Heart right ventricle (tissue), 16 donors: ENCODE data around the gene ACP3. TPM values are rescaled to one million over a fixed set of nuclear protein-coding genes. Genes with fewer than 3 reads are reported as not detected.

Experiments
- ATAC-seq, 8 donors: fragments of 200-7000 bp; cut with Tn5 transposase; one replicate each; pipeline ENCODE4 v1.9.1; 2020; ENCODE audit warnings: mild to moderate bottlenecking in 8 of 8, moderate library complexity in 8 of 8, moderate number of reproducible peaks in 1 of 8
- DNase-seq, 2 donors: peaks; one replicate each; pipeline ENCODE4 v3.0.0-alpha.2; 2020
- H3K27ac ChIP-seq, 10 donors: fragments of 200-600 bp; sonication (generic) in 2 of 10; one replicate each; pipeline versions ENCODE4 v1.5.0 to v1.8.0; 2020 to 2022; ENCODE audit warnings: mild to moderate bottlenecking in 3 of 10
- H3K27me3 ChIP-seq, 7 donors: fragments of 200-600 bp; one replicate each; pipeline ENCODE4 v1.8.0; 2021 to 2022; ENCODE audit warnings: mild to moderate bottlenecking in 2 of 7
- H3K36me3 ChIP-seq, 9 donors: fragments of 200-600 bp; sonication (generic) in 1 of 9; one replicate each; pipeline versions ENCODE4 v1.5.0 to v1.8.0; 2020 to 2022; ENCODE audit warnings: mild to moderate bottlenecking in 2 of 9
- H3K4me1 ChIP-seq, 9 donors: fragments of 200-600 bp; sonication (generic) in 1 of 9; one replicate each; pipeline versions ENCODE4 v1.5.0 to v1.8.0; 2020 to 2022; ENCODE audit warnings: mild to moderate bottlenecking in 4 of 9
- H3K4me3 ChIP-seq, 10 donors: fragments of 200-600 bp; sonication (generic) in 2 of 10; one replicate each; pipeline versions ENCODE4 v1.5.0 to v1.8.0; 2020 to 2022; ENCODE audit warnings: mild to moderate bottlenecking in 7 of 10, moderate library complexity in 2 of 10
- H3K9me3 ChIP-seq, 11 donors: fragments of 200-600 bp in 10 of 11; sonication (generic) in 2 of 11; one replicate each; pipeline versions ENCODE4 v1.5.0 to v1.8.0; 2013 to 2022; ENCODE audit warnings: mild to moderate bottlenecking in 2 of 11, control low read depth in 1 of 11, moderate library complexity in 1 of 11
- WGBS, 2 donors: extraction: QIAGEN DNeasy Blood & Tissue Kit; methylation state at CpG; one replicate each; pipeline ENCODE4 v1.1.7; 2013; ENCODE audit warnings: inconsistent platforms in 1 of 2; 5-methylcytosine and 5-hydroxymethylcytosine counted together
- intact Hi-C, 10 donors: fragments of 100-400 bp; cut with DNase I; formaldehyde crosslinking; loops; one replicate each; pipeline versions ENCODE4 v1.11.1 to v1.14.2; 2022
- polyA plus RNA-seq, 2 donors: library from polyadenylated mRNA; stranded (reverse); fragments of 200-250 nt; gene quantifications; one replicate each; pipeline ENCODE4 v1.2.3, GENCODE V29; 2013
- total RNA-seq, 10 donors: library from RNA; stranded (reverse); fragmentation: NEBNext Ultra II Directional in 3 of 10; extraction: Animal tissue kit (Norgen Biotek cat#: 25700) in 3 of 10; gene quantifications; one replicate each; pipeline versions ENCODE4 v1.2.1 to v1.2.4, GENCODE V29; 2021 to 2023
- TF ChIP-seq, protein P1 (sequence below), 9 donors: fragments of 200-600 bp; sonication (generic) in 2 of 9; IDR thresholded peaks; one replicate each; pipeline versions ENCODE4 v1.5.0 to v1.8.0; 2021 to 2022; ENCODE audit warnings: antibody characterized with exemption in 9 of 9, mild to moderate bottlenecking in 5 of 9, moderate library complexity in 1 of 9
- donor health status: Arrhythmogenic right ventricular cardiomyopathy.
- donor health status: ischemic (EF 13 %, LVEDD 7.1; RV severe dilation, severe dysfunction).
- donor health status: healthy with polysubstance abuse.
- donor health status: DM: no; HTN: yes; CAD: no.
- donor health status: DM: no; HTN: no; CAD: no.
- donor health status: ischemic (EF 25% LVEDD 6.9; RV normal size, moderate dysfunction).
- donor health status: ischemic (EF 25% LVEDD 5.7; RV mildly dilated, moderate dysfunction).
- donor health status: healthy.
- donor health status: DM: yes; HTN: yes; CAD: no.
- donor health status: Ischemic cardiomyopathy.
- donor health status: ischemic (EF 35%, LVEDD 5.7; RV mildly dilated, moderate dysfunction).
- donor health status: nonischemic (EF 11% LVEDD 7.7; RV severe dilation, severe dysfunction).
- donor health status: DM: yes; HTN: yes; CAD: no.
- donor health status: PGD.
- donor health status: ischemic (EF 29% LVEDD 5.4; RV normal size, mild dysfunction).
- donor health status: nonischemic (EF 23%, LVEDD 6.1; RV moderate dilation, normal function).

ACP3 gene
- total and polyA plus RNA-seq, 12 donors, result 0.09 to 3.3 (median 0.73) TPM; not detected in 2

GRCh38 chr3:132284781-132285619 is 32.2 kb upstream of the ACP3 start:
- no peaks in the 10 kb centered on the region for H3K36me3 ChIP-seq
- DNase-seq, result peak in 1 of 2 donors; percentile 16
- TF ChIP-seq, protein P1, sequence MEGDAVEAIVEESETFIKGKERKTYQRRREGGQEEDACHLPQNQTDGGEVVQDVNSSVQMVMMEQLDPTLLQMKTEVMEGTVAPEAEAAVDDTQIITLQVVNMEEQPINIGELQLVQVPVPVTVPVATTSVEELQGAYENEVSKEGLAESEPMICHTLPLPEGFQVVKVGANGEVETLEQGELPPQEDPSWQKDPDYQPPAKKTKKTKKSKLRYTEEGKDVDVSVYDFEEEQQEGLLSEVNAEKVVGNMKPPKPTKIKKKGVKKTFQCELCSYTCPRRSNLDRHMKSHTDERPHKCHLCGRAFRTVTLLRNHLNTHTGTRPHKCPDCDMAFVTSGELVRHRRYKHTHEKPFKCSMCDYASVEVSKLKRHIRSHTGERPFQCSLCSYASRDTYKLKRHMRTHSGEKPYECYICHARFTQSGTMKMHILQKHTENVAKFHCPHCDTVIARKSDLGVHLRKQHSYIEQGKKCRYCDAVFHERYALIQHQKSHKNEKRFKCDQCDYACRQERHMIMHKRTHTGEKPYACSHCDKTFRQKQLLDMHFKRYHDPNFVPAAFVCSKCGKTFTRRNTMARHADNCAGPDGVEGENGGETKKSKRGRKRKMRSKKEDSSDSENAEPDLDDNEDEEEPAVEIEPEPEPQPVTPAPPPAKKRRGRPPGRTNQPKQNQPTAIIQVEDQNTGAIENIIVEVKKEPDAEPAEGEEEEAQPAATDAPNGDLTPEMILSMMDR (IDR thresholded peaks at IDR 0.05), result peak in 2 of 9 donors; percentile 20 to 26
- peak overlapping the region in 3 of 10 donors; percentile 9 to 88 (median 11) for H3K27ac ChIP-seq
- ATAC-seq, result peak in 4 of 8 donors; percentile 39 to 74 (median 51)
- peaks cover 0 to 38% (median 0%) of the 10 kb centered on the region in 9 donors for H3K4me1 ChIP-seq
- intact Hi-C loops, result loop anchor here in 1 of 10 donors (1.0 kb wide), 1 partner anchor 39 kb away; no protein-coding TSS in a partner anchor
- 48 to 63% methylated on average over 32 of the region's 32 CpGs for WGBS, 2 donors
- H3K27me3 ChIP-seq, result peaks cover 0 to 6% (median 0%) of the 10 kb centered on the region in 7 donors
- peaks cover 0 to 13% (median 0%) of the 10 kb centered on the region in 11 donors for H3K9me3 ChIP-seq
- H3K4me3 ChIP-seq, result peak overlapping the region in 3 of 10 donors; percentile 8 to 13 (median 11)

DNA sequence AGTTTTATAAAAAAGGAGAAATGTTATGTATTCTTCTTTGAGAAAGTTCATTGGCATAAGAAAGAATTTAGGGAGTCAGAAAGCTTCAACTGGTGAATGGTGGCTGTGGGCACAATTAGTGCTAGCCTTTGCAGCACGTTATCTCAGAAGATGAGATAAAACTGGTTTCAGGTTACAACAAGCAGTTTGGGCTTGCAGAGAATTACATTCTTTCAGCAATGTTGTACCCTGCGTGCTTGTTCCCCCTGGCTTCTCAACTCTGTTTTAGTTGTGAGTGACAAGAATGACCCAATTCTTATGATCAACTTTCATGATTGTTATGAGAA is 31.6 kb upstream of the ACP3 start:
- peak overlapping the region in 1 of 10 donors; percentile 88 for H3K27ac ChIP-seq
- 16 to 22% methylated on average over 2 of the region's 2 CpGs for WGBS, 2 donors
- H3K9me3 ChIP-seq, result peaks cover 0 to 13% (median 0%) of the 10 kb centered on the region in 11 donors
- H3K27me3 ChIP-seq, result peaks cover 0 to 6% (median 0%) of the 10 kb centered on the region in 7 donors
- H3K4me1 ChIP-seq, result peaks cover 0 to 44% (median 0%) of the 10 kb centered on the region in 9 donors
- TF ChIP-seq, protein P1 (IDR thresholded peaks at IDR 0.05), result no peak
- H3K36me3 ChIP-seq, result no peaks in the 10 kb centered on the region
- intact Hi-C loops, result loop anchor here in 1 of 10 donors (1.0 kb wide), 1 partner anchor 39 kb away; no protein-coding TSS in a partner anchor
- DNase-seq (no peak), ATAC-seq (peak in 2 of 8 donors; percentile 57 to 81)
- H3K4me3 ChIP-seq, result no peak overlapping the region

GRCh38 chr3:132286035-132286434 is 31.2 kb upstream of the ACP3 start:
- H3K9me3 ChIP-seq, result peaks cover 0 to 13% (median 0%) of the 10 kb centered on the region in 11 donors
- peaks cover 0 to 49% (median 0%) of the 10 kb centered on the region in 9 donors for H3K4me1 ChIP-seq
- no peak overlapping the region for H3K4me3 ChIP-seq
- ATAC-seq, result no peak
- no peak for DNase-seq
- peaks cover 0 to 6% (median 0%) of the 10 kb centered on the region in 7 donors for H3K27me3 ChIP-seq
- intact Hi-C loops, result no loop called here
- H3K36me3 ChIP-seq, result no peaks in the 10 kb centered on the region
- WGBS, 2 donors, result 55% methylated on average over 1 of the region's 1 CpG
- H3K27ac ChIP-seq, result peak overlapping the region in 1 of 10 donors; percentile 11
- TF ChIP-seq, protein P1 (IDR thresholded peaks at IDR 0.05), result no peak

DNA sequence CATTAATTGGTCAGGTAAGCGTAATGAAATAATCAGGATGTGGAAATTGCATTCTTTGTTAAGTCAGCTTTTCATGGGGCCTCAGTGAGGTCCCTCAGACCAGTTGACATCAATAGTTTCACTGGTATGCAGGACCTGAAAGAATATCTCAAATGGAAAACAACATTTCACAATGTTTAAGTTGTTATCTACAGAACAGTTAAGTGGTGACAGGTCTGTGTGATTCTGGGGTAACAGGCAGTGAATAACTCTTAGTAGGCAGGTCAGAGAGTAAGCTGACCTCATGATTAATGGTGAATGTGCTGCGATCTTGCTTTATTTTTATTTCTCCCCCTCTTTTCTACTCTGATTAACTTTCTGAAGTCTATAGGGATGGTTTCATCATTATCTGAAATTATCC is 28.9 kb upstream of the ACP3 start:
- TF ChIP-seq, protein P1 (IDR thresholded peaks at IDR 0.05), result no peak
- H3K9me3 ChIP-seq, result peaks cover 0 to 13% (median 0%) of the 10 kb centered on the region in 11 donors
- no peak overlapping the region for H3K27ac ChIP-seq
- no peaks in the 10 kb centered on the region for H3K36me3 ChIP-seq
- peaks cover 0 to 56% (median 0%) of the 10 kb centered on the region in 9 donors for H3K4me1 ChIP-seq
- intact Hi-C loops, result no loop called here
- ATAC-seq (no peak), DNase-seq (no peak)
- 62 to 65% methylated on average over 2 of the region's 2 CpGs for WGBS, 2 donors
- peaks cover 0 to 6% (median 0%) of the 10 kb centered on the region in 7 donors for H3K27me3 ChIP-seq
- H3K4me3 ChIP-seq, result no peak overlapping the region
